HEK293 (cell line): ENCODE measurements around the gene MADCAM1.

Experiments
- ATF2 ChIP-seq: fragments of 450-650 bp; formaldehyde crosslinking; IDR thresholded peaks from 2 replicates; pipeline ENCODE4 v1.5.1; 2016; ENCODE audit warnings: missing biosample characterization, missing genetic modification characterization, low read depth
- EGR2 ChIP-seq: fragments of 450-650 bp; formaldehyde crosslinking; IDR thresholded peaks from 2 replicates; pipeline ENCODE4 v1.5.1; 2016; ENCODE audit warnings: low read depth, missing biosample characterization, missing genetic modification characterization
- GLIS2 ChIP-seq: fragments of 450-650 bp; formaldehyde crosslinking; IDR thresholded peaks from 2 replicates; pipeline ENCODE4 v1.5.1; 2016; ENCODE audit warnings: missing biosample characterization, missing genetic modification characterization
- HOXD13 ChIP-seq: sonication (generic); formaldehyde crosslinking; IDR thresholded peaks from 2 replicates; pipeline ENCODE4 v1.8.0; 2022; ENCODE audit warnings: missing genetic modification reagents, borderline replicate concordance
- IKZF3 ChIP-seq: fragments of 450-650 bp; IDR thresholded peaks from 2 replicates; pipeline ENCODE4 v1.5.0; 2018; ENCODE audit warnings: missing biosample characterization, mild to moderate bottlenecking, missing genetic modification characterization, moderate library complexity
- KLF8 ChIP-seq: fragments of 450-650 bp; formaldehyde crosslinking; IDR thresholded peaks from 2 replicates; pipeline ENCODE4 v1.5.1; 2016; ENCODE audit warnings: missing biosample characterization, missing genetic modification characterization
- SALL2 ChIP-seq: fragments of 450-650 bp; formaldehyde crosslinking; IDR thresholded peaks from 2 replicates; pipeline ENCODE4 v1.5.0; 2017; ENCODE audit warnings: missing biosample characterization, mild to moderate bottlenecking, missing genetic modification characterization, borderline replicate concordance
- SCRT2 ChIP-seq: fragments of 450-650 bp; formaldehyde crosslinking; IDR thresholded peaks from 2 replicates; pipeline ENCODE4 v1.5.1; 2016; ENCODE audit warnings: missing biosample characterization, missing genetic modification characterization
- SETDB1 ChIP-seq: IDR thresholded peaks from one replicate; pipeline ENCODE4 v1.6.1; 2017; ENCODE audit warnings: mild to moderate bottlenecking, low read length, moderate library complexity, mixed read lengths; ENCODE audit not compliant: insufficient read length
- SP7 ChIP-seq: fragments of 450-650 bp; formaldehyde crosslinking; IDR thresholded peaks from 2 replicates; pipeline ENCODE4 v1.5.1; 2016; ENCODE audit warnings: missing biosample characterization, missing genetic modification characterization
- ZBTB1 ChIP-seq: fragments of 450-650 bp; formaldehyde crosslinking; IDR thresholded peaks from 2 replicates; pipeline ENCODE4 v1.5.1; 2016; ENCODE audit warnings: missing biosample characterization, missing genetic modification characterization
- ZBTB7A ChIP-seq: fragments of 450-650 bp; formaldehyde crosslinking; IDR thresholded peaks from 2 replicates; pipeline ENCODE4 v1.5.1; 2016; ENCODE audit warnings: low read depth, missing biosample characterization, missing genetic modification characterization
- ZEB2 ChIP-seq: fragments of 450-650 bp; formaldehyde crosslinking; IDR thresholded peaks from 2 replicates; pipeline ENCODE4 v1.5.1; 2016; ENCODE audit warnings: missing biosample characterization, missing genetic modification characterization
- ZNF112 ChIP-seq: fragments of 450-650 bp; formaldehyde crosslinking; IDR thresholded peaks from 2 replicates; pipeline ENCODE4 v1.5.0; 2017; ENCODE audit warnings: missing biosample characterization, missing genetic modification characterization
- ZNF132 ChIP-seq: fragments of 450-650 bp; formaldehyde crosslinking; IDR thresholded peaks from 2 replicates; pipeline ENCODE4 v1.5.1; 2017; ENCODE audit warnings: missing biosample characterization, missing genetic modification characterization, borderline replicate concordance
- ZNF138 ChIP-seq: fragments of 450-650 bp; formaldehyde crosslinking; IDR thresholded peaks from 2 replicates; pipeline ENCODE4 v1.5.1; 2016; ENCODE audit warnings: missing biosample characterization, missing genetic modification characterization, borderline replicate concordance
- ZNF16 ChIP-seq: fragments of 450-650 bp; formaldehyde crosslinking; IDR thresholded peaks from 2 replicates; pipeline ENCODE4 v1.5.1; 2016; ENCODE audit warnings: low read depth, missing biosample characterization, missing genetic modification characterization
- ZNF2 ChIP-seq: fragments of 450-650 bp; formaldehyde crosslinking; IDR thresholded peaks from 2 replicates; pipeline ENCODE4 v1.5.1; 2016; ENCODE audit warnings: missing biosample characterization, missing genetic modification characterization
- ZNF266 ChIP-seq: fragments of 450-650 bp; formaldehyde crosslinking; IDR thresholded peaks from 2 replicates; pipeline ENCODE4 v1.5.1; 2016; ENCODE audit warnings: missing biosample characterization, missing genetic modification characterization, low read depth
- ZNF274 ChIP-seq, 2 experiments: fragments of 200-500 bp in 1 of 2; fragments of 450-650 bp in 1 of 2; sonication (Bioruptor generic) in 1 of 2; formaldehyde crosslinking in 1 of 2; IDR thresholded peaks; 2 replicates each; pipeline versions ENCODE4 v1.5.1 to v1.6.1; 2014 to 2016; ENCODE audit warnings: borderline replicate concordance in 1 of 2, inconsistent platforms in 1 of 2, low read length in 1 of 2, missing biosample characterization in 1 of 2, missing genetic modification characterization in 1 of 2
- ZNF280C ChIP-seq: fragments of 450-650 bp; formaldehyde crosslinking; IDR thresholded peaks from 2 replicates; pipeline ENCODE4 v1.5.1; 2016; ENCODE audit warnings: missing biosample characterization, missing genetic modification characterization
- ZNF37A ChIP-seq: fragments of 450-650 bp; IDR thresholded peaks from 2 replicates; pipeline ENCODE4 v1.5.1; 2018; ENCODE audit warnings: missing biosample characterization, missing genetic modification characterization
- ZNF394 ChIP-seq: fragments of 450-650 bp; formaldehyde crosslinking; IDR thresholded peaks from 2 replicates; pipeline ENCODE4 v1.5.1; 2016; ENCODE audit warnings: missing biosample characterization, missing genetic modification characterization, mild to moderate bottlenecking, moderate library complexity, borderline replicate concordance
- ZNF449 ChIP-seq: fragments of 450-650 bp; formaldehyde crosslinking; IDR thresholded peaks from 2 replicates; pipeline ENCODE4 v1.5.1; 2017; ENCODE audit warnings: missing biosample characterization, mild to moderate bottlenecking, missing genetic modification characterization, moderate library complexity
- ZNF473 ChIP-seq: fragments of 450-650 bp; formaldehyde crosslinking; IDR thresholded peaks from 2 replicates; pipeline ENCODE4 v1.5.1; 2017; ENCODE audit warnings: missing biosample characterization, missing genetic modification characterization
- ZNF488 ChIP-seq: fragments of 450-650 bp; formaldehyde crosslinking; IDR thresholded peaks from 2 replicates; pipeline ENCODE4 v1.5.1; 2016; ENCODE audit warnings: missing biosample characterization, missing genetic modification characterization
- ZNF510 ChIP-seq: fragments of 450-650 bp; formaldehyde crosslinking; IDR thresholded peaks from 2 replicates; pipeline ENCODE4 v1.5.1; 2018; ENCODE audit warnings: mild to moderate bottlenecking, missing genetic modification characterization, missing biosample characterization; ENCODE audit not compliant: insufficient replicate concordance
- ZNF544 ChIP-seq: fragments of 450-650 bp; formaldehyde crosslinking; IDR thresholded peaks from 2 replicates; pipeline ENCODE4 v1.5.0; 2017; ENCODE audit warnings: missing biosample characterization, missing genetic modification characterization
- ZNF548 ChIP-seq: fragments of 450-650 bp; formaldehyde crosslinking; IDR thresholded peaks from 2 replicates; pipeline ENCODE4 v1.5.1; 2016; ENCODE audit warnings: missing biosample characterization, missing genetic modification characterization
- ZNF555 ChIP-seq: fragments of 450-650 bp; formaldehyde crosslinking; conservative IDR thresholded peaks from 2 replicates; pipeline ENCODE4 v1.5.1; 2017; ENCODE audit warnings: missing biosample characterization, mild to moderate bottlenecking, missing genetic modification characterization, inconsistent platforms
- ZNF560 ChIP-seq: fragments of 450-650 bp; formaldehyde crosslinking; IDR thresholded peaks from 2 replicates; pipeline ENCODE4 v1.5.1; 2017; ENCODE audit warnings: missing biosample characterization, missing genetic modification characterization, borderline replicate concordance
- ZNF664 ChIP-seq: fragments of 450-650 bp; formaldehyde crosslinking; IDR thresholded peaks from 2 replicates; pipeline ENCODE4 v1.5.1; 2016; ENCODE audit warnings: missing biosample characterization, missing genetic modification characterization
- ZNF791 ChIP-seq: fragments of 450-650 bp; formaldehyde crosslinking; IDR thresholded peaks from 2 replicates; pipeline ENCODE4 v1.5.1; 2016; ENCODE audit warnings: missing biosample characterization, missing genetic modification characterization
- ZNF843 ChIP-seq: fragments of 450-650 bp; formaldehyde crosslinking; IDR thresholded peaks from 2 replicates; pipeline ENCODE4 v1.5.1; 2016; ENCODE audit warnings: missing biosample characterization, missing genetic modification characterization
- ZXDB ChIP-seq: fragments of 450-650 bp; formaldehyde crosslinking; IDR thresholded peaks from 2 replicates; pipeline ENCODE4 v1.5.1; 2016; ENCODE audit warnings: missing biosample characterization, missing genetic modification characterization

Gene MADCAM1

GRCh38 chr19:507286-508203 is 11.3 kb downstream of the MADCAM1 start, which contains the start of gene TPGS1 (continued):
- TF ChIP-seq ZNF449 (tag by site-specific recombination) (peak; percentile 25; the same call in 1 of the 2 replicates), ZNF2 (tag by site-specific recombination) (peak; percentile 41; the same call in 1 of the 2 replicates), ZNF488 (tag by site-specific recombination) (no peak), SP7 (tag by site-specific recombination) (peak; percentile 38; the same call in 1 of the 2 replicates), ZNF138 (no peak), SCRT2 (tag by site-specific recombination) (no peak), ZEB2 (tag by site-specific recombination) (peak; percentile 89), SALL2 (tag by site-specific recombination) (no peak), ZBTB1 (no peak), ZNF16 (tag by site-specific recombination) (no peak), ZNF544 (tag by site-specific recombination) (no peak), ZNF132 (tag by site-specific recombination) (no peak), ATF2 (tag by site-specific recombination) (no peak), ZXDB (tag by site-specific recombination) (peak; percentile 80), ZBTB7A (no peak), KLF8 (tag by site-specific recombination) (0 out of 2 replicates have a peak, but pooled peaks have one; percentile 17), GLIS2 (no peak), HOXD13 (CRISPR knock-in tag) (no peak), ZNF664 (tag by site-specific recombination) (no peak), ZNF394 (peak; percentile 89), ZNF274 (IDR thresholded peaks at IDR 0.05; ENCODE audit: low read length) (no peak), ZNF274 (tag by site-specific recombination; IDR thresholded peaks at IDR 0.05; ENCODE audit: borderline replicate concordance) (no peak), ZNF560 (tag by site-specific recombination) (no peak), ZNF266 (tag by site-specific recombination) (no peak), ZNF112 (tag by site-specific recombination) (no peak), ZNF473 (tag by site-specific recombination) (no peak), IKZF3 (peak; percentile 68; the same call in 1 of the 2 replicates), ZNF510 (tag by site-specific recombination) (no peak), ZNF280C (tag by site-specific recombination) (no peak), ZNF37A (no peak), ZNF843 (tag by site-specific recombination) (no peak), SETDB1 (no peak), ZNF791 (tag by site-specific recombination) (no peak), EGR2 (tag by site-specific recombination) (no peak), ZNF555 (no peak), ZNF548 (tag by site-specific recombination) (no peak)
